CMK (cell line): ENCODE data around the gene GPS1.
A peak's percentile ranks its signal among the peaks of the same experiment; 100 is the strongest.

Experiments used
- DNase-seq: peaks from one replicate; pipeline ENCODE4 v3.0.0-alpha.2; 2010; ENCODE audit warnings: low read depth

The GPS1 gene

DNA sequence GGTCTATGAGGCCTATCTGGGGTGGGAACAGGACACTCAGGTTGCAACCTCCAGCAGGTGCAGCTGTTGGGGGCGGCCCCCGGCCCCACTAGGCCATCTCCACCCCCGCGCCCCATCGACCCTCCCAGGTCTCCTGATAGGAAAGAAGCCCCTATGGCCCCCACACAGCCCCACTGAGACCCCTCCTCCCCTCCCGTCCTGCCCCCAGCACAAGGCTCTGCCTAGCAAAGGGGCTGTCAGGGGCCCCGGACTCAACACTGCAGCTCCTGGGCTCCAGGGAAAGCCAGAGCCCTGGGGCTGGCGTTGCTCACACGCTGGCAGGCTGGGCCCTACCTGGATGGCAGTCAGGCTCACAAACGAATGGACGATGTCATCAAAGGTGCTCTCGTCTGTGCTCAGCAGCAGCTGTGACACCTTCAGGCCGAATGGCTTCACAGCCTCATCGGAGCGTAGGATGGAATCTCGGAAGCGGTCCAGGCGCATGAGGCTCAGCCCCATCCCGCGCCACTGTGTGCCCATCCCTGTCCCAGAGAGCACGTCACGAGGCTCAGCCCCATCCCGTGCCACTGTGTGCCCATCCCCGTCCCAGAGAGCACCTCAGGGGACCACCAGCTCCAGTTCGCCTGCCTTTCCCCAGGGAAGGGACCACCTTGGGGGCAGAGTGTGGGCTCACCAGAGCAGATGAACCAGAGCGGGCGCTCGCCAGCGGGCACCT, 39.0 kb downstream of the GPS1 start:
- DNase-seq, result no peak

- DNase-seq, result no peak
Measured at GRCh38 chr17:82091264-82092066, 39.8 kb downstream of the GPS1 start.

- DNase-seq, result no peak
Measured at GRCh38 chr17:82092094-82092586, 40.4 kb downstream of the GPS1 start.

GRCh38 chr17:82092628-82092994, 40.9 kb downstream of the GPS1 start:
- DNase-seq, result no peak

DNA sequence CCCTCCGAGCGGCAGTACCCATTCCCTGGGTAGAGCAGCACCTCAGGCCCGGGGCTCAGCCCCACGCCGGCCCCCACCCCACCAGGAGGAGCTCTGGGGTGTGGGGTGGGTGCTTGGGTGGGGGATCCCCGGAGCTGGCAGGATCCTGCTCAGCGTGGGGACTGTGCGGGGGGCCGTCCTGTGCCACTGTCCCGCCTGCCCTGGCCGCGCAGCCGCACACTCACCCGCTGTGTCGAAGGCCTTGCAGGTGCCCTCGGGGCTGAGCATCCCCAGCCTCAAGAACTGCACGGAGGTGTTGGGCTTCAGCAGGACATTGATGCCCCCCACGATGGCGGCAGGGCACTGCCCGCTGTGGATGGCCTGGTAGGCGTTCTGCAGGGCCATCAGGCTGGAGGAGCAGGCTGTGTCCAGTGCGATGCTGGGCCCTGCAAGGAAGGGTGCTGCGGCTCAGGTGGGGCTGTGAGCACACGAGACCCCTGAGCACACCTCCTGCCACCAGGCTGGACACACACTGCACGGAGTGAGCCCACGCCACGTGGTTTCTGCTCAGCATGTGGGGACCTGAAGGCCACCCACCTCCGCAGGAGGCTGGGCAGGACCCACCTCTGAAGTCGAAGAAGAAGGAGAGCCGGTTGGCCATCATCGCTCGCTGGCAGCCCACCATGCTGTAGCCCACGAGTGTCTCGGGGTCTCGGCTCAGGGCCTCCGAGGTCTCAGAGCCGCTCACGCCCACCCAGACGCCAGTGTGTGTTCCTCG, 41.5 kb downstream of the GPS1 start:
- no peak for DNase-seq

GRCh38 chr17:82094931-82095776, 43.5 kb downstream of the GPS1 start:
- DNase-seq, result no peak

DNA sequence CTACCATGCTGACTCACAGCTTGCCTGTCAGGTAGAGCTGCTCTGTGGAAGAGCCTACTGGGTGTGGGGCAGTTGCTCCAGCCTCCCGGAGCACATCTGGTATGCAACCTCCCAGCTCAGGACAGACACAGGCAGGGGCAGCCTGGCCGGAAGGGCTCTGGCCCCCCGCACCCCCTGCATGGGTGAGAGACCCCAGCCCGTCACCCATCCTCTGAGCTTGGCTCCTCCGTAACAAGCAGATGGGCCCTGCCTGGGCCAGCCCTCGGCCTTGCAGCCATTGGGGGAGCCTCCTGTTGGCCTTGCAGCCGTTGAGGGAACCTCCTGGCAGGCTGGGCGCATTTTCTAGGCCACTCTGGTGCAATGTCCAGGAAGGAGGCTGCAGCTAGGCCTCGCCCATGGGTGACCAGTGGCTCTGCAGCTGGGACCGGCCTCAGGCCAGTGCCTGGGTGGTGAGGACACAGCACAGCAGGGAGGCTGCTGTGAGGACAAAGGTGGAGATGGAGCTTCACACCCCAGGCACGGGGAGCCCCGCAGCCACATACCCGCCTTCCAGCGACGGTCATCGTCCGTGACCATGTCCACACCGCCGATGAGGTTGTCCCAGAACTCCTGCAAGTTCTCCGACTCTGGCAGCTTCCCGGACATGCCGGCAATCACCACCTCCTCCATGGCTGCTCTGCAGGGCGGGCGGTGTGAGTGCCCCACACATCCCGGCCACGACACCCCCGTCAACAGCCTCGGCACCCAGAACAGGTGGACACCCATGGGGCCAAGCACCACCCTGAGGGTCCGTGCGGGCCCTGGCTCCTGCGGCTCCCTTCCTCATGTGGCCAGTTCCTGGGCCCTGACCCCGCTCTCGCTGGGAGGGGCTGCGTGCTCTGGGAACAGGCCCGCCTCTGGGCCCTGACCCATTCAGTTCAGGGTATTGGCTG, 44.3 kb downstream of the GPS1 start:
- no peak for DNase-seq

DNA sequence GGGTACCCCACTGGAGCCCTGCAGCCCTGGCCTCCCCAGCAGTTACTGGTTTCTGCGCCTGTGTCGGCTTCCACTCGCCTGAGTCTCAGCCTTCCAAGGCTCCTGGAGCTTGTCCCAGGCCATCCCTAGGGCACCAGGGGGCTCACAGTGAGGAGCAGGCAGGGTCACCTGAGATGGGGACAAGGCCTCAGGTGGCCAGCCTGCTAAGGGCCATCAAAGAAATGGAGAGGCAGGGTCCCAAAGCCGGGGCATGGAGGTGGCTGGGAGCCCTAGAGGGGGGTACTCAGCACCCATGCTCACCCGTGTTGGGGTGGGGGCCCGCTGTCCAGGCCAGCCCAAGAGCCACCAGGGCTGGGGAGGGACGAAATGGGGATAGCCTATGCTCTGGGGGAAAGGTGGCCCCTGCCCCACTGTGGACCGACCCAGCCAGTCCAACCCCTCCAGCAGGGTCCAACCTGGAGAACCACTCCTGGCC, 45.0 kb downstream of the GPS1 start:
- DNase-seq, result no peak

DNA sequence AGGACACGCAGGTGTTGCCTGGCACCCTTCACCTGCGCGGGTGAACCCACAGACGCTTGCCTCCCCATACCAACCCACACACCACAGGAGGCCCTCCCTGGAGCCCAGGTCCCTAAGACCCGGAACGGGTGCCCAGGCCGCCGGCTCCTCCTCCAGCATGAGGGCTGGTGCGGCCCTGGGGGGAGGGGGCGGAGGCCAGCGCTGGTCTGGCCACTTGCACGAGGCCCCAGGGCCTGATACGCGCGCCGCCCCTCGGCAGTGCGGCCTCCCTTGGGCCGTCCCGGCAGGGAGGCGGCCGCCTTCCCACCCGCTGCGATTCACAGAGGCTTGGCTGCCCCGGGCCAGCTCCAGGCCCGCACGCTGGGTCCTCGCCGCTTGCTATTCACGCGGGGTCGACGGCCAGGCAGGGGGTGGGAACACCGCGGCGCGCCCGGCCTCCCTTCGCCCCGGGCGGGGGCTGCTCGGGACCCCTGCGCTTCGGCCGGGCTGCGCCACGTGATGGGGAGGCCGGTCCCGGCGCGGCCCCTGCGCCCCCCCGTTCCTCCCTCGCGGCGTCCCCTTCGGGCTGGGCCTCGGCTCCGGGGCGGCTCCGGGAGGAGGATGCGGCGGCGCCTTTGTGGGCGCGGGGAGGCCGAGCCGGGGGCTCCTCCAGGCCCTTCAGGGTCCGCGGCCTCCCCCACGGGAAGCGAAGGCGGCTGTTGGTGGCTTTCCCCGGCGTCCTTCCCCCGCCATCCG, 45.7 kb downstream of the GPS1 start:
- DNase-seq, result peak; percentile 45

- no peak for DNase-seq
Measured at GRCh38 chr17:82097919-82098168, 46.1 kb downstream of the GPS1 start.

- DNase-seq, result peak; percentile 88
Measured at GRCh38 chr17:82098169-82098938, 46.7 kb downstream of the GPS1 start, which contains the start of gene FASN. TSS of gene FASN (minus strand) at chr17:82098236. CDS start at chr17:82096445, 1,791 bp downstream.

- peak; percentile 54 for DNase-seq
Measured at GRCh38 chr17:82098939-82099763, 47.5 kb downstream of the GPS1 start.

DNA sequence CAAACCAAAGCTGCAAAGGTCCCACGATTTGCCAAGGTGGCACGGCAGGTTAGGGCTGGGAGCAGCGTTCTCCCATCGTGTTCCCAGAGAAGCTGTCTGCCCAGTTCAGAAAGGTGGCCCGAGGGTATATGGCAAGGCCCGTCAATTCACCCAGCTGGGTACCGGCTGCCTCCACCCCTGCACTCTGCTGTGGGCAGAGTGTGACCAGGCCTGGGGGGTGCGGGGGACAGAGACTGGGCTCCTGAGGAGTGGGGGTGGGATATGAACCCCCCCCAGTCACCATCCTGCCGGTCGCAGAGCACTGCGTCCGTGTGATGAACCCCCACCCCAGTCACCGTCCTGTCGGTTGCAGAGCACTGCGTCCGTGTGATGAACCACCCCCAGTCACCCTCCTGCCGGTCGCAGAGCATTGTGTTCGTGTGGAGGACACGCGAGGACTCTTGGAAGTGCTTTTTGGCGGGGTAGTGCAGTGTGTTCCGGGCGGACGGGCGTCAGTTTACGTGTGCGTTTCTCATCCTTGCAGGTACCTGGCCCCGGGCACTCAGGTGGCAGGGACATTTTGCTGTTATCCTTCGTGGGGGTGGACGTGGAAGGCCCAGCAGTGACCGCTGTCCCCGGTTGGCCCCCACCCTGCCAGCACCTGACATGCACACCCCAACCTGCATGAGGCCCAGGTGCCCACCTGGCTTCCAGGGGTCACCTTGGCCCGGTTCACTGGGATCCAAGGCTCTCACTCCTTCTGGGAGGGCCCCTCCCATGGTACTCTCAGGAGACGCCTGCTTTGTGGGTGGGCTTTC, 49.0 kb downstream of the GPS1 start:
- DNase-seq, result no peak

- no peak for DNase-seq
Measured at GRCh38 chr17:82101301-82101715, 49.6 kb downstream of the GPS1 start.

DNA sequence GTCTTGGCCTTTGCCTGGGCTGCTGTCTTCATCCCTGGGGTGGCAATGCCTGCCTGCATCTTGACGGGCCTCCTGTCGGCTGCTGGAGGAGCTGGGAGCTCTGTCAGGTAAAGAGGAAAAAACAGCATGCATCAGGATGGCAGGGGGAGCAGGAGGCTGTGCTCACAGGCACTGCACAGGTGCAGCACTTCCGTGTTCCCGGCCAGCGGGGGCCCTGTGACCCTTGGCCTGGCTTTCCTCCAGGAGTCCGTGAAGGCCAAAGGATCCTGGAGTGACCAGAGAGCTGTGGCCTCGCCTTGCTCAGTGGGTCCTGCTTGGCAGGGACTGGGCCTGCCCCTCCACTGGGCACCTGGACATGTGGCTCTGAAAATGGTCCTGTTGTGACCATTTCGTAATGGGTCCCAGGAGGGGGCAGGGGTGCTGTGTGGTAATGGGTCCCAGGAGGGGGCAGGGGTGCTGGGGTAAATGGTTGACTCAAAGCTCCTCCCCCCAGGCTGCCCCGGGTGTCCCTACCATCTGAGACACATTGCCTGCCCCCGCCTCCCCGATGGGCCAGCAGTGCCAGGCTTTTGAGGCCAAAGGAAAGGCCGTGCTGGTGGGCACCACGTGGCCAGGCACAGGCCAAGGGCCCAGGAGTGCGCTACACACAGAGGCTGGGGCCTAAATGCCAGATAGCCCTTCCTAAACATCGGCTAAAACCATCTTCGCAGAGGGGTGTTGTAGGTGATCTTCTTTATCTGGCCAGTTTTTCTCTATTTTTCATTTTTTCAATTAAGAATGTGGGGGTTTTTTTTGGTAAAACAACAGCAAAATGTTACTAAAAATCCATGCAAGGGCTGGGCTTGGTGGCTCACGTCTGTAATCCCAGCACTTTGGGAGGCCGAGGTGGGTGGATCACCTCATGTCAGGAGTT, 50.3 kb downstream of the GPS1 start:
- no peak for DNase-seq
